ENCODE results near the gene GATB. TPM values are rescaled to one million over a fixed set of nuclear protein-coding genes. Genes with fewer than 3 reads are reported as not detected.

GATB gene
- total and polyA plus RNA-seq, 2 of the 4 experiments (the other 2 are of a cell fraction), result 18.7 to 20.3 TPM

DNA sequence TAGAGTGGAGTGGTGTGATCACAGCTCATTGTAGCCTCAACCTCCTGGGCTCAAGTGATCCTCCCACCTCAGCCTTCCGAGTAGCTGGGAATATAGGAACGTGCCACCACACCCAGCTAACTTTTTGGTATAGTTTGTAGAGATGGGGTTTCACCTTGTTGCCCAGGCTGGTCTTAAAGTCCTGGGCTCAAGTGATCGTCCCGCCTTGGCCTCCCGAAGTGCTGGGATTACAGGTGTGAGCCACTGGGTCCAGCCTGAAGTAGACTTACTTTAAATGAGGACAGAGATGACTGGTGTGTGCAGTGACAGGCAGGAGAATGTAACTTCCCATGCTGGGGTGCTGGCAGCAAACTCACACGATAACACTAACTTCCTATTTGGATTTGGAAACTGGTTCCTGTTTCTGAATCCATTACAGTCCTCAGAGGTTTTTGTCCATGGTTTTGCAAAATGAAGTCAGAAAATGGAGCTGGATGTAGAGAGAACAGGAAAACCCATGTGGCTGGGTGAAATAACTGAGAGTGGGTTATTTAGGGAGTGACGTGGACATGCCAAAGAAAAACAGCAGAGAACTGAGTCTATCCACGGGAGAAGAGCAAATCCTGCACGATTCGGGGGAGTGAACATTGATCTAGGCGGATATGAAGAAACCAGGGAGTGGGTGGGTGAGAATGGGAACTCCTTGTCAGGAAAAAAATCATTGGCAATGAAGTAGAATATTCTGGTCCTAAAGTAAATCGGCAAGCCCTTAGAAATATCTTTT lies 95.6 kb downstream of the GATB start (continued):
- TF ChIP-seq, protein P1, sequence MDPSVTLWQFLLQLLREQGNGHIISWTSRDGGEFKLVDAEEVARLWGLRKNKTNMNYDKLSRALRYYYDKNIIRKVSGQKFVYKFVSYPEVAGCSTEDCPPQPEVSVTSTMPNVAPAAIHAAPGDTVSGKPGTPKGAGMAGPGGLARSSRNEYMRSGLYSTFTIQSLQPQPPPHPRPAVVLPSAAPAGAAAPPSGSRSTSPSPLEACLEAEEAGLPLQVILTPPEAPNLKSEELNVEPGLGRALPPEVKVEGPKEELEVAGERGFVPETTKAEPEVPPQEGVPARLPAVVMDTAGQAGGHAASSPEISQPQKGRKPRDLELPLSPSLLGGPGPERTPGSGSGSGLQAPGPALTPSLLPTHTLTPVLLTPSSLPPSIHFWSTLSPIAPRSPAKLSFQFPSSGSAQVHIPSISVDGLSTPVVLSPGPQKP (IDR thresholded peaks at IDR 0.05; ENCODE audit: borderline replicate concordance, low read depth, low read length), result no peak

GRCh38 chr4:151664289-151664688 lies 96.5 kb downstream of the GATB start:
- H3K79me1 ChIP-seq (ENCODE audit: low read depth in 1 of 2, low read length in 2 of 2), result no peaks in the 10 kb centered on the region
- in situ Hi-C loops (cut with MboI; ENCODE audit: low sequenced_read_pairs), result no loop called here
- no peak overlapping the region for H3K14ac ChIP-seq (replicated peaks; ENCODE audit: low read depth, low read length)
- no CpG with 5 or more reads among the region's 2 CpGs for WGBS, 2 experiments (ENCODE audit: extremely low coverage in 2 of 2, insufficient read length in 1 of 2)
- H3K18ac ChIP-seq (ENCODE audit: low read depth, low read length), result no peak overlapping the region
- no peak overlapping the region for H3K4me3 ChIP-seq (ENCODE audit: insufficient read depth, low read depth, low read length)
- H2AK9ac ChIP-seq (replicated peaks; ENCODE audit: low read depth, low read length, poor library complexity), result no peak overlapping the region
- H2BK20ac ChIP-seq (ENCODE audit: low read depth, low read length), result no peak overlapping the region
- H2BK5ac ChIP-seq (ENCODE audit: low read depth, low read length, poor library complexity, severe bottlenecking), result no peak overlapping the region
- ATAC-seq (ENCODE audit: low read depth) (no peak), DNase-seq (no peak)
- CTCF ChIA-PET, result interaction anchor here (1.2 to 1.5 kb wide), 2 partner anchors 19 to 25 kb away, joined by 3 to 4 read pairs; no protein-coding TSS in a partner anchor
- no TSS peak for BruUV-seq (replicated peaks)
- no peaks in the 10 kb centered on the region for H3K36me3 ChIP-seq (ENCODE audit: control insufficient read depth, insufficient read depth, low read length)
- no peak overlapping the region for H3K56ac ChIP-seq (ENCODE audit: extremely low read depth, insufficient read depth, low read length)
- no peak overlapping the region for H4K91ac ChIP-seq (ENCODE audit: insufficient read depth, low read depth, low read length)
- no peak overlapping the region for H4K8ac ChIP-seq (ENCODE audit: low read depth in 2 of 2, low read length in 2 of 2)
- no peak overlapping the region for H3K4me2 ChIP-seq (ENCODE audit: low read depth, low read length)
- H4K5ac ChIP-seq (ENCODE audit: low read depth, low read length), result no peak overlapping the region
- no peaks in the 10 kb centered on the region for H3K9me3 ChIP-seq (ENCODE audit: control insufficient read depth, insufficient read depth, low read length)
- H3K9me1 ChIP-seq (ENCODE audit: insufficient read depth, low read length), result no peaks in the 10 kb centered on the region; the same call in 1 of the 2 replicates
- H2AFZ ChIP-seq (replicated peaks; ENCODE audit: low read length, poor library complexity), result no peak overlapping the region
- POLR2A ChIA-PET (ENCODE audit: unreplicated experiment), result no interaction called here
- no peak overlapping the region for H2BK120ac ChIP-seq (ENCODE audit: low read depth, low read length)
- no peak overlapping the region for H3K27ac ChIP-seq (ENCODE audit: insufficient read depth, low read length)
- peaks cover 2% of the 10 kb centered on the region; the same call in 1 of the 2 replicates for H3K27me3 ChIP-seq (ENCODE audit: control insufficient read depth, insufficient read depth, low read length)
- H4K20me1 ChIP-seq (ENCODE audit: insufficient read depth, low read length), result no peaks in the 10 kb centered on the region
- peaks cover 10% of the 10 kb centered on the region for H3K4me1 ChIP-seq (ENCODE audit: control insufficient read depth, insufficient read depth, low read length)
- no peak overlapping the region for H3K23ac ChIP-seq (ENCODE audit: low read depth, low read length)
- intact Hi-C loops (cut with micrococcal nuclease), result no loop called here
- no peak overlapping the region for H2AK5ac ChIP-seq (ENCODE audit: low read depth, low read length)
- H3K4ac ChIP-seq (ENCODE audit: low read depth, low read length), result no peak overlapping the region
- dilution Hi-C loops (cut with HindIII; ENCODE audit: low sequenced_read_pairs, unreplicated experiment), result no loop called here
- H3K9ac ChIP-seq (ENCODE audit: low read depth, low read length), result no peak overlapping the region
- H2BK15ac ChIP-seq (ENCODE audit: low read depth, low read length), result no peak overlapping the region
- no peak for TF ChIP-seq RAD21 (IDR thresholded peaks at IDR 0.05; ENCODE audit: low read length)
- no peak for TF ChIP-seq MAZ (IDR thresholded peaks at IDR 0.05; ENCODE audit: borderline replicate concordance, low read depth, low read length)
- no peak for TF ChIP-seq FOS (IDR thresholded peaks at IDR 0.05; ENCODE audit: low read depth, low read length)
- no peak for TF ChIP-seq RCOR1 (IDR thresholded peaks at IDR 0.05; ENCODE audit: insufficient replicate concordance, low read length)
- TF ChIP-seq, protein P1 (IDR thresholded peaks at IDR 0.05; ENCODE audit: borderline replicate concordance, low read depth, low read length), result no peak
- TF ChIP-seq SMC3 (IDR thresholded peaks at IDR 0.05; ENCODE audit: low read depth, low read length), result no peak
- TF ChIP-seq, protein P2, sequence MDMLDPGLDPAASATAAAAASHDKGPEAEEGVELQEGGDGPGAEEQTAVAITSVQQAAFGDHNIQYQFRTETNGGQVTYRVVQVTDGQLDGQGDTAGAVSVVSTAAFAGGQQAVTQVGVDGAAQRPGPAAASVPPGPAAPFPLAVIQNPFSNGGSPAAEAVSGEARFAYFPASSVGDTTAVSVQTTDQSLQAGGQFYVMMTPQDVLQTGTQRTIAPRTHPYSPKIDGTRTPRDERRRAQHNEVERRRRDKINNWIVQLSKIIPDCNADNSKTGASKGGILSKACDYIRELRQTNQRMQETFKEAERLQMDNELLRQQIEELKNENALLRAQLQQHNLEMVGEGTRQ (IDR thresholded peaks at IDR 0.05; ENCODE audit: low read depth, low read length), result no peak
- no peak for TF ChIP-seq MAFK (IDR thresholded peaks at IDR 0.05; ENCODE audit: low read depth, low read length)
- TF ChIP-seq CHD1 (IDR thresholded peaks at IDR 0.05; ENCODE audit: low read depth, low read length), result no peak
- TF ChIP-seq BHLHE40 (IDR thresholded peaks at IDR 0.05; ENCODE audit: low read depth, low read length), result no peak

Measured in IMR-90 (cell line).